Measurements from ENCODE around the gene COL23A1.
"Not testable (repeated sequence)": the region's sequence is repeated elsewhere in the genome, so short reads cannot be mapped to it uniquely, and the experiment has no call there.

COL23A1 gene

DNA sequence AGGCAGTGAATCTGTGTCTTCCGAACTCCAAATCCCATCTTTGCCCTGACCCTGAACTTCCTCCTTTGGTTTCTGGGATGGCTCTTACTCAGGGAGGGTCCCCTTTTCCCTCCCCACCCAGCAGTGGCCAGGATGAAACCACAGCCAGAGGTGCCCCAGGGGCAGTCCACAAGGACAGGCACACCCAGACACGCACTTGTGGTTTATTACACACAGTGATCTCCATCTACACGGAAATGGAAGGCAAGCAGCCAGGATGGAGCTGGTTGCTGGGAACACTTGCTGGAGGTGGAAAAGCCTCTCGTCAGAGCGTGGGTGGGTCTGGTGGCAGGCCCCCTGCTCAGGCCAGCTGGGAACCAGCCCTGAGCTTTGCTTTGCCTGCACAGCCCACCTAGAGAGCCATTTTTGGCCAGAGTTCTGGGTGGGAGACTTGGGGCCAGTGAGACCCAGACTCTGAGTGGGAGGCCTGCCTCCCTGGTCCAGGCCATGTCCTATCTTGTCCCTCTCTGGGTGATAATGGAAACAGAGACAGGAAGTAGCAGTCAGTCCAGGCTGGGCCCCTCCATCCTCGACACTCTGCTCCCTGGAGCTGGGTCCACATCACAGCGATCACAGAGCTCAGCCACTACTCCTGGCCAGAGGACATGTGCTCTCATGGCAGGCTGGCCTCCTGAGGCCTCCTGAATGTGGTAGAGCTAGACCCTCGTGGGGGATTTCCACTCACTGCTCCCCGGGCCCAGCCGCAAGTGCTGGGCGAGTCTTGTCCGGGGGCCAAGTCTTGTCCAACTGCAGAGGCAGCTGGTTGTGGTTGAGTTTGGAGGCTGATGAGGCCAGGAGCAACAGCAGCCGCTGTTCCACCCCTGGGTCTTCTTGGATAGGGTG lies 352.5 kb downstream of the COL23A1 start:
- no peak for DNase-seq (ENCODE audit: low read depth)

- no peak for DNase-seq (ENCODE audit: low read depth)
Observed at GRCh38 chr5:178236679-178237078, 353.5 kb downstream of the COL23A1 start.

GRCh38 chr5:178236126-178236525 lies 354.1 kb downstream of the COL23A1 start:
- DNase-seq (ENCODE audit: low read depth) = no peak

DNA sequence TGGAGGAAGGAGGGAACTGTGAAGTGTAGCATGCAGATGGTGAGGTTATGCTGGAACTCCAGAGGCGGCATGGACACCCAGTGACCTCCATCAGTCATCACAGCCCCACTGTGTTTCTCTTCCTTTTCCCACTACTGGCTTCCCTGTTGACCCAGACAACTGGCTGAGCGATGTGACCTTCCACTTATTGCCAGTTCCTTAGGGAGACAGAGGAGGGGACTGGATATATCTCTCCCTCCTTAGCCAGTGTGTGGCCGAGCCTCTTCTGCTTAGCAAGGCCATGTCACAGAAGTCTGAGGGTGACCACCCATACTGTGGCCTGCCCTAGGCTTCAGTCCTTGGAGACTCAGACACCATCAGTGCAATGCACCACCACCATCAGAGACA lies 354.6 kb downstream of the COL23A1 start:
- DNase-seq (ENCODE audit: low read depth) = no peak

GRCh38 chr5:178234750-178235587 lies 355.2 kb downstream of the COL23A1 start:
- peak; percentile 69 for DNase-seq (ENCODE audit: low read depth)

DNA sequence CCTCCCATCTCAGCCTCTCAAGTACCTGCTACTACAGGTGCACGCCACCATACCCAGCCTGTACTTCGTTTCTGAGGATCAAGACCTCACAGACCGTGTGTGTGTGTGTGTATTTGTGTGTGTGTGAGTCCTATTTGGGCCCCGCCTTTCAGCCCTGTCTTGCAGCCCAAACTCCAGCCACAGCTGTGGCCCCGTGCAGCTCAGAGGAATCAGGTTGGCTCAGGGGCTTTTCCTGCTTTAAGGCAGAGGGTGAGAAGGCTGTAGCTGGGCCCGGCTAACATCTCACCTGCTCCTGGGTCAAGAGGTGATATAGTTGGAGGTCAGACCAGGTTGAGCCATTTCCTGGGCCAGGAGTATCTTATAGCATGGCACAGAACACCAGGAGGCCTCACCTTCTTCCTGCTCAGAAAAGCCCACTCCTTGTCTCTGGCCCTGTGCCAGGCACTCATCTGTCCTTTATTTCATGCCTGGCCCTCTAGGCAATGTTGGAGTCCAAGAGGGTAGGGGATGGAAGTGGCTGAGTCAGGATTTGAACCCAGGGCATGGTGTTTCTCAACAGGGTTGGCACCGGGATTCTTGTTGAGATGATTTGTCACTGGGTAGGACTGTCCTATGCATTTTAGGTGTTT lies 356.0 kb downstream of the COL23A1 start:
- no peak for DNase-seq (ENCODE audit: low read depth)

GRCh38 chr5:178232920-178233429 lies 357.2 kb downstream of the COL23A1 start:
- DNase-seq (ENCODE audit: low read depth) = no peak

GRCh38 chr5:178232124-178232919 lies 357.9 kb downstream of the COL23A1 start, which contains the start of gene PHYKPL:
Gene PHYKPL, minus strand, starts transcription at chr5:178232802. Its CDS starts 252 bp downstream, at chr5:178232550.
- DNase-seq (ENCODE audit: low read depth) = no peak

GRCh38 chr5:178231539-178232123 lies 358.6 kb downstream of the COL23A1 start:
- no peak for DNase-seq (ENCODE audit: low read depth)

- DNase-seq (ENCODE audit: low read depth) = no peak
Observed at GRCh38 chr5:178230879-178231538, 359.2 kb downstream of the COL23A1 start.

DNA sequence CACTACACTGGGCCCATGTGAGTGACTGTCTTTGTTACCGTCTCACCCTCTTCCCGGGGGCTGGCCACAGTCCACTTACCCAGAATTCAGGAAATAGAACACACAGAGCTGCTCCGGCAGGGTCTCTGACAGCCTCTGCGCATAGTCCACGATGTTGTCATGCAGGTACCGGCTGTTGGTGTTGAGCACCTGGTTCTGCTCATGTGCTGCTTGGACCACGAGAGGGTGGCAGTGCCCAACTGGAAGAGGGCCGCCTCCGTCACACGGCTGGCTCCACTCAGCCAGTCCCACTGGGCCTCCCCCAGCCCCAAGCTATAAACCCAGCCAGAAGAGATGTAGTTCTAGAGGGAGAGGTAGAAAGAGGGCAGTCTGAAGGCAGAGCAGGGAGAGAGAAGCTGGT lies 360.3 kb downstream of the COL23A1 start:
- no peak for DNase-seq (ENCODE audit: low read depth)

GRCh38 chr5:178229111-178229510 lies 361.1 kb downstream of the COL23A1 start:
- DNase-seq (ENCODE audit: low read depth) = not testable (repeated sequence)

DNA sequence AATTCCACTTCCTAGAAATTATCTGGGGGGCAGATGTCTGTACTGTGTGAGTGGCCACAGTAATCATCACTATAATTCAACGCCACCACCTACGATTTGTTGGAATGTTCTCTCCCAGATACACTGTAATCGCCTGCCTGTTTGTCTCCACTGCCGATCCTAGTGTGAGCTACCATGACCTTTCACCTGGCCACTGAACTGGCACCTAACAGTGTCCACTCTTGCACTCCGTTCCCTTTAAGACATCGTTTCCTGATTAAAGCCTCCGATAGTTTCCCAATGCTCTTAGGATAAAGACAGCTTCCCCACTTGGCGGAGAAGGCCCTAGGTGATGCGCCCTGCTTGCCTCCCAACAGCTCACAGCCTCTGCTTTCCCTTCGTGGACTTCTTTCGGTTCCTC lies 361.6 kb downstream of the COL23A1 start:
- no peak for DNase-seq (ENCODE audit: low read depth)

DNA sequence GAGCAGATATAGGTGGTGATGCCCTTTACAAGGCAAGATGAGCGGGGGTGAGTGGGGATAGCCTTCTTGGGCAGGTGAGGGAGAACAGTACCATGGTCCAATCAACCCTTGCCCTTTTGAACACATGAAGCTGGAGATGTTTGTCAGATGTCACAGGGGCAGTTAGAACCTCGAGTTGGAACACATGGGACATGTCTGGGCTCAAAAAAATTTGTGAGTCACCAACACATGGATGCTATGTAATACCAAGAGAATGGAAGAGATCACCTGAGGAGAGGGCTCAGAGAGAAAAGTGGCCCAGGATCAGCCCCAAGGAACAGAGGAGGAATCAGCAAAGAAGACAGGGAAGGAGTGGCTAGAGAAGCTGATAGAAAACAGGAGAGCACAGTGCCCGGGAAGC lies 362.3 kb downstream of the COL23A1 start:
- no peak for DNase-seq (ENCODE audit: low read depth)

- no peak for DNase-seq (ENCODE audit: low read depth)
Observed at GRCh38 chr5:178227138-178227659, 363.0 kb downstream of the COL23A1 start.

GRCh38 chr5:178225174-178225573 lies 365.0 kb downstream of the COL23A1 start:
- DNase-seq (ENCODE audit: low read depth) = no peak

DNA sequence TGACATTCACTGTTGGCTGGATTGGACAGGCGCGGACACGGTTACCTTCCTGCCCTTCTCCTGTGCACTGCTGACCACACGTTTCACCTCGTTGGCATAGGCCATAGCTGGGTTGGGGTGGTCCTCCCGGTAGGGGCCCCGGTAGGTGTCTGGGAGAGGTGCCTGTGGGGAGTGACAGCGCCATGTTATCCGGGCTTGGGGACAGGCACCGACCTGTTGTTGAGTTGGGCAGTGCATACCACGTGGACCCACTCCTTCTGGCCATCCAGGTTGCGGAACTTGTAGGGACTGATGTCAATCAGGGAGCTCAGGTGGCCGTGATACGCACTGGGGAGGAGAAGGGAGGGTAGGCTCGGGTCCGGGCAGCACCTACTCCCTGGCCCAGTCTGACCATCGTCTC lies 365.8 kb downstream of the COL23A1 start:
- DNase-seq (ENCODE audit: low read depth) = no peak

DNA sequence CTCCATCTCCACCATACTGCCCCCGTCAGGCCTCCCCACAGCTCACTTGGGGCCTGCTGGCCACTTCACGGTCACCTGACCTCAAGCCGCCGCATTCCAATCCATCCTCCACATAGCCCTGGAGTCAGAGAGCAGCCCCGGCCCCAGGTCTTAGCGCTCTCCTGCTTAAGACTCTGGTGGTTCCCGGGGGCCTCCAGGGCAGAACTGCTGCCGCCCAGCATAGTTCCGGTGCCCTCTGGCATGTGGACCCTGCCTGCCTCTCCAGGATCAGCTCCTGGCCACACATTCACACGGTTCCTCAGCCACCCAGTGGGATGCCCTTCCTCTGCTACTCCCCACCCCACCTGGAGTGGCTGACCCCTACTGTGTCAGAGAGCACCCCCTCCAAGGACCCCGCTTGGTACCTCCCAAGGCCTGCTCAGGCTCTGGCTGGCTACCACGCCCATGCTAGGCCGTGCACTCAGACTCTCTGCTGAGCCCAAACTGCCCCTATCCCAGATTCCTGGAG lies 366.3 kb downstream of the COL23A1 start:
- no peak for DNase-seq (ENCODE audit: low read depth)

- DNase-seq (ENCODE audit: low read depth) = no peak
Observed at GRCh38 chr5:178223196-178223773, 366.9 kb downstream of the COL23A1 start.

DNA sequence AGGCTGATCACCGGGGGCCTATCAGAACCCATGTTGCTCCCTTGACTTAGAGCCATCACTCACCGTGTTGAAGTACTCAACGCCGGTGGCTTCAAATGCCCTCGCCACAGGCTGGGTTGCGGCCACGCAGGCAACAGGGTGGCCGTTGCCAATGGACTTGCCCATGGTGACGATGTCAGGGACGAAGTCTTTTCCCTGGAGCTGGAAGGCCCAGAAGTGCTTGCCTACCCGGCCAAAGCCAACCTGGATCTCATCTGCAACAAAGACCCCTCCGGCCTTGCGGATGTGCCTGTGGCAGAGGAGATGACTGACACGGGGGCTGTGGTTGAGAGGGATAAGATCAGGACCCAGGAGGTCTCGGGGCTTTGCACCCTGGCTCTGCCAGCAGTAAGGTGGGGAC lies 367.9 kb downstream of the COL23A1 start:
- no peak for DNase-seq (ENCODE audit: low read depth)
